Islet precursor cell (in vitro differentiated cells): ENCODE measurements around the gene CITED4.
A peak's percentile ranks its signal among the peaks of the same experiment; 100 is the strongest.

Source experiments
- DNase-seq: peaks from one replicate; pipeline ENCODE4 v3.0.0-alpha.2; 2018

Gene CITED4

GRCh38 chr1:40851643-40852042, 10.5 kb downstream of the CITED4 start:
- DNase-seq = no peak

GRCh38 chr1:40849801-40850592, 12.2 kb downstream of the CITED4 start:
- peak; percentile 79 for DNase-seq

GRCh38 chr1:40848530-40849189, 13.5 kb downstream of the CITED4 start:
- peak; percentile 89 for DNase-seq

GRCh38 chr1:40847023-40847745, 15.0 kb downstream of the CITED4 start:
- no peak for DNase-seq

GRCh38 chr1:40845895-40846294, 16.3 kb downstream of the CITED4 start:
- DNase-seq = no peak

GRCh38 chr1:40844887-40845878, 17.0 kb downstream of the CITED4 start:
- no peak for DNase-seq

- no peak for DNase-seq
Observed at GRCh38 chr1:40844079-40844478, 18.1 kb downstream of the CITED4 start.

GRCh38 chr1:40842691-40843090, 19.5 kb downstream of the CITED4 start:
- DNase-seq = no peak

GRCh38 chr1:40842207-40842606, 20.0 kb downstream of the CITED4 start:
- DNase-seq = no peak

GRCh38 chr1:40841602-40842001, 20.6 kb downstream of the CITED4 start:
- no peak for DNase-seq

GRCh38 chr1:40840526-40841323, 21.4 kb downstream of the CITED4 start:
- DNase-seq = no peak

- DNase-seq = no peak
Observed at GRCh38 chr1:40839943-40840335, 22.2 kb downstream of the CITED4 start.

- no peak for DNase-seq
Observed at GRCh38 chr1:40838980-40839942, 22.9 kb downstream of the CITED4 start.

GRCh38 chr1:40838045-40838979, 23.9 kb downstream of the CITED4 start:
- DNase-seq = no peak

- DNase-seq = no peak
Observed at GRCh38 chr1:40837601-40838000, 24.6 kb downstream of the CITED4 start.

GRCh38 chr1:40836283-40836682, 25.9 kb downstream of the CITED4 start:
- no peak for DNase-seq

GRCh38 chr1:40834968-40835545, 27.1 kb downstream of the CITED4 start:
- DNase-seq = peak; percentile 63

- DNase-seq = no peak
Observed at GRCh38 chr1:40833979-40834378, 28.2 kb downstream of the CITED4 start.
